Measurements from ENCODE around the gene ZNF20.

ZNF20 gene

GRCh38 chr19:12139885-12140544, at the start of gene ZNF20:
Gene ZNF20, minus strand, starts transcription at chr19:12140350. Its CDS starts 168 bp downstream, at chr19:12140182.
- DNase-seq (ENCODE audit: low read depth, low spot score) = peak; percentile 71

- DNase-seq (ENCODE audit: low read depth, low spot score) = no peak
Observed at GRCh38 chr19:12187625-12188024, 47.5 kb upstream of the ZNF20 start.

- no peak for DNase-seq (ENCODE audit: low read depth, low spot score)
Observed at GRCh38 chr19:12180377-12180776, 40.2 kb upstream of the ZNF20 start.

GRCh38 chr19:12166626-12167025, 26.5 kb upstream of the ZNF20 start:
- DNase-seq (ENCODE audit: low read depth, low spot score) = no peak

GRCh38 chr19:12163826-12164225, 23.7 kb upstream of the ZNF20 start:
- no peak for DNase-seq (ENCODE audit: low read depth, low spot score)

GRCh38 chr19:12162882-12163806, 23.0 kb upstream of the ZNF20 start, which contains the start of gene ZNF136:
Gene ZNF136, plus strand, starts transcription at chr19:12163096. Its CDS starts 108 bp downstream, at chr19:12163204.
- DNase-seq (ENCODE audit: low read depth, low spot score) = peak; percentile 86

- DNase-seq (ENCODE audit: low read depth, low spot score) = no peak
Observed at GRCh38 chr19:12162513-12162881, 22.3 kb upstream of the ZNF20 start.

- no peak for DNase-seq (ENCODE audit: low read depth, low spot score)
Observed at GRCh38 chr19:12159773-12160414, 19.7 kb upstream of the ZNF20 start.

- no peak for DNase-seq (ENCODE audit: low read depth, low spot score)
Observed at GRCh38 chr19:12156223-12157058, 16.3 kb upstream of the ZNF20 start, which contains the start of gene ZNF625. Gene ZNF625, minus strand, starts transcription at chr19:12156734. Its CDS starts 176 bp downstream, at chr19:12156558.

- no peak for DNase-seq (ENCODE audit: low read depth, low spot score)
Observed at GRCh38 chr19:12155324-12155860, 15.2 kb upstream of the ZNF20 start.

GRCh38 chr19:12145348-12145747, 5.2 kb upstream of the ZNF20 start:
- DNase-seq (ENCODE audit: low read depth, low spot score) = no peak

GRCh38 chr19:12141405-12141736, 1.2 kb upstream of the ZNF20 start:
- no peak for DNase-seq (ENCODE audit: low read depth, low spot score)

GRCh38 chr19:12140545-12141404, 625 bp upstream of the ZNF20 start:
- DNase-seq (ENCODE audit: low read depth, low spot score) = peak; percentile 70

- no peak for DNase-seq (ENCODE audit: low read depth, low spot score)
Observed at GRCh38 chr19:12139269-12139668, 881 bp downstream of the ZNF20 start.

- DNase-seq (ENCODE audit: low read depth, low spot score) = no peak
Observed at GRCh38 chr19:12137221-12137940, 2.8 kb downstream of the ZNF20 start.

GRCh38 chr19:12133069-12133468, 7.1 kb downstream of the ZNF20 start:
- no peak for DNase-seq (ENCODE audit: low read depth, low spot score)

GRCh38 chr19:12126707-12127106, 13.4 kb downstream of the ZNF20 start:
- no peak for DNase-seq (ENCODE audit: low read depth, low spot score)

- DNase-seq (ENCODE audit: low read depth, low spot score) = no peak
Observed at GRCh38 chr19:12117201-12117970, 22.8 kb downstream of the ZNF20 start.

GRCh38 chr19:12113121-12113520, 27.0 kb downstream of the ZNF20 start:
- no peak for DNase-seq (ENCODE audit: low read depth, low spot score)

Measured in activated CD4-positive, CD25-positive, alpha-beta regulatory T cell treated with anti-CD3 and anti-CD28 coated beads, Interleukin-2, amount 50 U/mL, for 16 hours (primary cell).